K562 (cell line): ENCODE data around the gene SHISA7. TPM values are rescaled to one million over a fixed set of nuclear protein-coding genes. Genes with fewer than 3 reads are reported as not detected.

Experiments used
- CEBPB ChIP-seq: fragments of 450-650 bp; IDR thresholded peaks from 2 replicates; pipeline ENCODE4 v1.6.1; 2016; ENCODE audit warnings: missing genetic modification characterization, missing compliant biosample characterization
- DIDO1 ChIP-seq: fragments of 450-650 bp; IDR thresholded peaks from 2 replicates; pipeline ENCODE4 v1.6.1; 2016; ENCODE audit warnings: low read depth, missing biosample characterization, missing genetic modification characterization
- EGR1 ChIP-seq: fragments of 450-650 bp; conservative IDR thresholded peaks from 2 replicates; pipeline ENCODE4 v1.6.1; 2017; ENCODE audit warnings: mild to moderate bottlenecking
- GMEB1 ChIP-seq: fragments of 250-450 bp; sonication (Bioruptor Pico); IDR thresholded peaks from 2 replicates; pipeline ENCODE4 v1.4.0; 2020; ENCODE audit warnings: mild to moderate bottlenecking
- HDAC6 ChIP-seq: IDR thresholded peaks from 2 replicates; pipeline ENCODE4 v1.6.1; 2012; ENCODE audit warnings: low read depth, mild to moderate bottlenecking, control low read depth, inconsistent platforms, low read length, moderate library complexity
- IRF2 ChIP-seq: sonication (generic); formaldehyde crosslinking; IDR thresholded peaks from 2 replicates; pipeline ENCODE4 v1.8.1; 2022; ENCODE audit warnings: mild to moderate bottlenecking, missing genetic modification reagents
- MAZ ChIP-seq, 2 experiments: fragments of 450-650 bp in 1 of 2; sonication (generic) in 1 of 2; formaldehyde crosslinking; IDR thresholded peaks in 1 of 2; conservative IDR thresholded peaks in 1 of 2; 2 replicates each; pipeline versions ENCODE4 v1.4.0 to v1.5.0; 2020; ENCODE audit warnings: mild to moderate bottlenecking in 1 of 2, missing genetic modification reagents in 1 of 2
- NFYB ChIP-seq: IDR thresholded peaks from 2 replicates; pipeline ENCODE4 v1.6.1; 2011; ENCODE audit warnings: mild to moderate bottlenecking, moderate library complexity; ENCODE audit not compliant: insufficient read length; ENCODE audit errors: extremely low read depth
- PHF8 ChIP-seq: fragments of 200-600 bp; sonication (generic); IDR thresholded peaks from 2 replicates; pipeline ENCODE4 v1.6.1; 2012; ENCODE audit warnings: mixed run types, mild to moderate bottlenecking, inconsistent platforms, low read length, moderate library complexity, borderline replicate concordance
- POLR2G ChIP-seq: fragments of 200-400 bp; formaldehyde crosslinking; IDR thresholded peaks from 2 replicates; pipeline ENCODE4 v1.6.1; 2017; ENCODE audit warnings: low read depth, mild to moderate bottlenecking, antibody characterized with exemption, low read length, moderate library complexity
- PREB ChIP-seq: sonication (generic); formaldehyde crosslinking; IDR thresholded peaks from 2 replicates; pipeline ENCODE4 v1.8.1; 2023; ENCODE audit warnings: mild to moderate bottlenecking, missing genetic modification reagents
- RB1 ChIP-seq: fragments of 450-650 bp; IDR thresholded peaks from 2 replicates; pipeline ENCODE4 v1.6.1; 2017; ENCODE audit warnings: low read depth, mild to moderate bottlenecking
- STAG1 ChIP-seq: sonication (generic); formaldehyde crosslinking; IDR thresholded peaks from 2 replicates; pipeline ENCODE4 v1.5.0; 2020; ENCODE audit warnings: missing genetic modification reagents, borderline replicate concordance
- TCF3 ChIP-seq: sonication (generic); formaldehyde crosslinking; IDR thresholded peaks from 2 replicates; pipeline ENCODE4 v1.4.0; 2020; ENCODE audit warnings: mild to moderate bottlenecking, missing genetic modification reagents
- TFAP4 ChIP-seq: sonication (generic); formaldehyde crosslinking; IDR thresholded peaks from 2 replicates; pipeline ENCODE4 v1.8.0; 2022; ENCODE audit warnings: missing genetic modification reagents, mild to moderate bottlenecking, moderate library complexity, borderline replicate concordance
- TFE3 ChIP-seq: fragments of 450-650 bp; formaldehyde crosslinking; IDR thresholded peaks from 2 replicates; pipeline ENCODE4 v1.4.0; 2020; ENCODE audit warnings: mild to moderate bottlenecking, mixed read lengths
- TRIM25 ChIP-seq: fragments of 450-650 bp; IDR thresholded peaks from 2 replicates; pipeline ENCODE4 v1.7.0; 2016; ENCODE audit warnings: borderline replicate concordance
- TRIM28 ChIP-seq: fragments of 450-650 bp; IDR thresholded peaks from 2 replicates; pipeline ENCODE4 v1.6.1; 2017
- YBX1 ChIP-seq: fragments of 450-650 bp; IDR thresholded peaks from 2 replicates; pipeline ENCODE4 v1.7.1; 2016; ENCODE audit warnings: mild to moderate bottlenecking
- ZNF408 ChIP-seq: fragments of 250-450 bp; sonication (Bioruptor Pico); IDR thresholded peaks from 2 replicates; pipeline ENCODE4 v1.4.0; 2020; ENCODE audit warnings: low read depth, mild to moderate bottlenecking, moderate library complexity
- ZNF507 ChIP-seq: conservative IDR thresholded peaks from 2 replicates; pipeline ENCODE4 v1.6.1; 2017; ENCODE audit warnings: missing genetic modification characterization, missing compliant biosample characterization
- ZNF77 ChIP-seq: fragments of 250-450 bp; sonication (Bioruptor Pico); IDR thresholded peaks from 2 replicates; pipeline ENCODE4 v1.5.0; 2020
- polyA plus RNA-seq, 8 experiments: library from polyadenylated mRNA; depleted of rRNA in 4 of 8; stranded (reverse) in 5 of 8; unstranded in 3 of 8; fragments of >200 nt; fragmentation: Nextera tagmentation in 2 of 8; fragmentation: Illumina TruSeq in 1 of 8; extraction: Ambion mirVana in 2 of 8; extraction: Trizol in 1 of 8; gene quantifications; 2 replicates each; pipeline versions ENCODE4 v1.2.1 to v1.2.3, GENCODE V29; 2011 to 2014; ENCODE audit warnings: inconsistent platforms in 1 of 8, missing spikeins in 1 of 8
- total RNA-seq, 7 experiments: library from RNA; depleted of rRNA in 6 of 7; stranded (reverse); fragments of >200 nt in 6 of 7; fragmentation: Illumina TruSeq in 2 of 7; extraction: Trizol in 2 of 7; gene quantifications; 2 replicates each; pipeline versions ENCODE4 v1.2.1 to v1.2.3, GENCODE V29; 2011 to 2021; ENCODE audit warnings: low replicate concordance in 1 of 7

SHISA7 gene
- total and polyA plus RNA-seq, 9 of the 15 experiments (the other 6 are each of a cell fraction or from before 2014, with no cell fraction given): 0.01 to 0.40 (median 0.07) TPM

GRCh38 chr19:55441692-55442321, 1.3 kb downstream of the SHISA7 start (continued):
- 0 out of 2 replicates have a peak, but pooled peaks have one; percentile 30 for TF ChIP-seq TFAP4 (CRISPR knock-in tag)
- 0 out of 2 replicates have a peak, but pooled peaks have one; percentile 39 for TF ChIP-seq POLR2G
- no peak for TF ChIP-seq STAG1 (CRISPR knock-in tag)
- TF ChIP-seq GMEB1 (CRISPR knock-in tag): no peak
- TF ChIP-seq TCF3 (CRISPR knock-in tag): no peak
- TF ChIP-seq ZNF77 (CRISPR knock-in tag): no peak
- TF ChIP-seq CEBPB (tag): no peak
- TF ChIP-seq PHF8: 0 out of 2 replicates have a peak, but pooled peaks have one; percentile 2
- TF ChIP-seq IRF2: no peak
- TF ChIP-seq TRIM28: no peak
- 0 out of 2 replicates have a peak, but pooled peaks have one; percentile 6 for TF ChIP-seq EGR1
- TF ChIP-seq HDAC6: peak; percentile 80; the same call in 1 of the 2 replicates
- no peak for TF ChIP-seq ZNF507 (tag)
- TF ChIP-seq TRIM25: no peak
- TF ChIP-seq PREB (CRISPR knock-in tag): no peak
- no peak for TF ChIP-seq TFE3 (CRISPR knock-in tag)
- no peak for TF ChIP-seq NFYB
- TF ChIP-seq ZNF408: no peak
- TF ChIP-seq YBX1: no peak
- TF ChIP-seq RB1: peak; percentile 29; the same call in 1 of the 2 replicates
- no peak for TF ChIP-seq DIDO1
- peak in 1 of 2 experiments; percentile 31; a peak in 1 of 4 replicates for TF ChIP-seq MAZ (CRISPR knock-in tag; conservative IDR thresholded peaks at IDR 0.05 in 1 of 2, IDR thresholded peaks at IDR 0.05 in 1 of 2)
